Activated naive CD8-positive, alpha-beta T cell treated with anti-CD3 and anti-CD28 coated beads, Interleukin-2, amount 10 ng/mL, durations not matched to agents 7 days and 5 days (primary cell): Measurements from ENCODE around the gene ITCH. TPM values are rescaled to one million over a fixed set of nuclear protein-coding genes. Genes with fewer than 3 reads are reported as not detected.
"Not testable (repeated sequence)": the region's sequence is repeated elsewhere in the genome, so short reads cannot be mapped to it uniquely, and the experiment has no call there.

Source experiments
- ATAC-seq: fragments of 150-1000 bp; cut with Tn5 transposase; one replicate; pipeline ENCODE4 v1.10.0; 2021; ENCODE audit warnings: low read depth, moderate library complexity
- POLR2A ChIA-PET: fragments of 350-600 bp; sonication (Branson Sonifier 250); formaldehyde crosslinking; loops from one replicate; lab custom pipeline; 2021; ENCODE audit warnings: antibody characterized with exemption; lab: Charles Lee
- DNase-seq: peaks from one replicate; pipeline ENCODE4 v3.0.0; 2021
- H3K27ac Mint-ChIP-seq: one replicate; pipeline ENCODE4 v1.8.0; 2022; ENCODE audit warnings: mild to moderate bottlenecking, mixed read lengths
- H3K27me3 Mint-ChIP-seq: one replicate; pipeline ENCODE4 v1.8.0; 2022; ENCODE audit warnings: mild to moderate bottlenecking, moderate library complexity, mixed read lengths
- H3K36me3 Mint-ChIP-seq: one replicate; pipeline ENCODE4 v1.8.0; 2021; ENCODE audit warnings: mild to moderate bottlenecking, mixed read lengths
- H3K4me1 Mint-ChIP-seq: one replicate; pipeline ENCODE4 v1.8.0; 2021; ENCODE audit warnings: mixed read lengths
- H3K4me3 Mint-ChIP-seq: one replicate; pipeline ENCODE4 v1.8.0; 2022; ENCODE audit warnings: mild to moderate bottlenecking, moderate library complexity, mixed read lengths
- H3K9me3 Mint-ChIP-seq: one replicate; pipeline ENCODE4 v1.8.0; 2021; ENCODE audit warnings: mixed read lengths
- total RNA-seq, 2 experiments: library from RNA; stranded (reverse); gene quantifications; one replicate each; pipeline ENCODE4 v1.2.3, GENCODE V29; 2021

Gene ITCH
- total RNA-seq, 2 experiments from 2014 or later = 57.4 to 59.7 TPM

GRCh38 chr20:34333786-34334185 is 29.3 kb upstream of the ITCH start:
- ATAC-seq (no peak), DNase-seq (no peak)
- H3K9me3 Mint-ChIP-seq = no peaks in the 10 kb centered on the region
- POLR2A ChIA-PET = no interaction called here
- H3K36me3 Mint-ChIP-seq = no peaks in the 10 kb centered on the region
- no peak overlapping the region for H3K27ac Mint-ChIP-seq
- no peak overlapping the region for H3K4me3 Mint-ChIP-seq
- peaks cover 3% of the 10 kb centered on the region for H3K27me3 Mint-ChIP-seq
- peaks cover 4% of the 10 kb centered on the region for H3K4me1 Mint-ChIP-seq

GRCh38 chr20:34334654-34335407 is 28.2 kb upstream of the ITCH start:
- POLR2A ChIA-PET = interaction anchor here (0.6 kb wide), 1 partner anchor 412 kb away, joined by 3 read pairs; no protein-coding TSS in a partner anchor

GRCh38 chr20:34337544-34337943 is 25.5 kb upstream of the ITCH start:
- DNase-seq = no peak
- H3K27me3 Mint-ChIP-seq = no peaks in the 10 kb centered on the region
- no peak overlapping the region for H3K27ac Mint-ChIP-seq
- POLR2A ChIA-PET = interaction anchor here (0.7 kb wide), 1 partner anchor 26 kb away, joined by 3 read pairs; no protein-coding TSS in a partner anchor
- H3K36me3 Mint-ChIP-seq = no peaks in the 10 kb centered on the region
- no peak for ATAC-seq
- H3K4me3 Mint-ChIP-seq = no peak overlapping the region
- peaks cover 4% of the 10 kb centered on the region for H3K4me1 Mint-ChIP-seq
- H3K9me3 Mint-ChIP-seq = no peaks in the 10 kb centered on the region

More at GRCh38 chr20:34334654-34335407, 28.2 kb upstream of the ITCH start:
- Mint-ChIP-seq H3K9me3 (no peaks in the 10 kb centered on the region), H3K27ac (no peak overlapping the region), H3K36me3 (no peaks in the 10 kb centered on the region), H3K4me3 (no peak overlapping the region), H3K27me3 (peaks cover 3% of the 10 kb centered on the region), H3K4me1 (peaks cover 4% of the 10 kb centered on the region)
- no peak for DNase-seq
- ATAC-seq = no peak

- Mint-ChIP-seq H3K9me3 (no peaks in the 10 kb centered on the region), H3K36me3 (no peaks in the 10 kb centered on the region), H3K4me1 (peaks cover 4% of the 10 kb centered on the region), H3K4me3 (no peak overlapping the region), H3K27ac (no peak overlapping the region), H3K27me3 (no peaks in the 10 kb centered on the region)
- ATAC-seq (no peak), DNase-seq (no peak)
- POLR2A ChIA-PET = interaction anchor here (0.7 kb wide), 1 partner anchor 25 kb away, joined by 3 read pairs; no protein-coding TSS in a partner anchor
These were observed 24.9 kb upstream of the ITCH start for GRCh38 chr20:34337982-34338726.

GRCh38 chr20:34340726-34341125 is 22.3 kb upstream of the ITCH start:
- not testable (repeated sequence) for H3K27me3 Mint-ChIP-seq, H3K4me3 Mint-ChIP-seq, ATAC-seq, H3K36me3 Mint-ChIP-seq, H3K27ac Mint-ChIP-seq, H3K9me3 Mint-ChIP-seq, H3K4me1 Mint-ChIP-seq, DNase-seq
- POLR2A ChIA-PET = interaction anchor here (0.6 kb wide), 1 partner anchor 1064 kb away, joined by 5 read pairs; no protein-coding TSS in a partner anchor

- H3K27ac Mint-ChIP-seq, DNase-seq, H3K4me1 Mint-ChIP-seq, ATAC-seq, H3K36me3 Mint-ChIP-seq, H3K4me3 Mint-ChIP-seq, H3K27me3 Mint-ChIP-seq, H3K9me3 Mint-ChIP-seq: not testable (repeated sequence)
- POLR2A ChIA-PET = interaction anchor here (0.6 kb wide), 1 partner anchor 1064 kb away, joined by 5 read pairs; no protein-coding TSS in a partner anchor
These were observed 21.9 kb upstream of the ITCH start for GRCh38 chr20:34341199-34341598.

GRCh38 chr20:34343458-34344211 is 19.4 kb upstream of the ITCH start:
- no peak overlapping the region for H3K27ac Mint-ChIP-seq
- no peaks in the 10 kb centered on the region for H3K4me1 Mint-ChIP-seq
- no peak for ATAC-seq
- no peaks in the 10 kb centered on the region for H3K27me3 Mint-ChIP-seq
- POLR2A ChIA-PET = no interaction called here
- no peak for DNase-seq
- no peaks in the 10 kb centered on the region for H3K9me3 Mint-ChIP-seq
- no peaks in the 10 kb centered on the region for H3K36me3 Mint-ChIP-seq
- H3K4me3 Mint-ChIP-seq = no peak overlapping the region

- ATAC-seq = no peak
- no peak overlapping the region for H3K27ac Mint-ChIP-seq
- POLR2A ChIA-PET = no interaction called here
These were observed 18.8 kb upstream of the ITCH start for GRCh38 chr20:34344238-34344637.

GRCh38 chr20:34345402-34345736 is 17.7 kb upstream of the ITCH start:
- no peaks in the 10 kb centered on the region for H3K27me3 Mint-ChIP-seq
- H3K36me3 Mint-ChIP-seq = no peaks in the 10 kb centered on the region
- no peaks in the 10 kb centered on the region for H3K9me3 Mint-ChIP-seq
- H3K4me3 Mint-ChIP-seq = no peak overlapping the region
- H3K4me1 Mint-ChIP-seq = peaks cover 5% of the 10 kb centered on the region
- POLR2A ChIA-PET = no interaction called here
- no peak for DNase-seq
- ATAC-seq = no peak
- no peak overlapping the region for H3K27ac Mint-ChIP-seq

More at GRCh38 chr20:34344238-34344637, 18.8 kb upstream of the ITCH start:
- no peaks in the 10 kb centered on the region for H3K9me3 Mint-ChIP-seq
- H3K27me3 Mint-ChIP-seq = no peaks in the 10 kb centered on the region
- H3K4me3 Mint-ChIP-seq = no peak overlapping the region
- no peaks in the 10 kb centered on the region for H3K4me1 Mint-ChIP-seq
- H3K36me3 Mint-ChIP-seq = no peaks in the 10 kb centered on the region
- no peak for DNase-seq

- H3K9me3 Mint-ChIP-seq, POLR2A ChIA-PET, ATAC-seq, H3K27me3 Mint-ChIP-seq, H3K4me3 Mint-ChIP-seq, H3K36me3 Mint-ChIP-seq, H3K27ac Mint-ChIP-seq, DNase-seq, H3K4me1 Mint-ChIP-seq: not testable (repeated sequence)
These were observed 17.1 kb upstream of the ITCH start for GRCh38 chr20:34345839-34346532.

GRCh38 chr20:34346533-34346865 is 16.6 kb upstream of the ITCH start:
- DNase-seq, H3K27ac Mint-ChIP-seq, ATAC-seq, H3K27me3 Mint-ChIP-seq, POLR2A ChIA-PET, H3K36me3 Mint-ChIP-seq, H3K4me1 Mint-ChIP-seq, H3K9me3 Mint-ChIP-seq, H3K4me3 Mint-ChIP-seq: not testable (repeated sequence)

GRCh38 chr20:34347571-34347970 is 15.5 kb upstream of the ITCH start:
- ATAC-seq = no peak
- POLR2A ChIA-PET = interaction anchor here (0.6 kb wide), 1 partner anchor 15 kb away, joined by 3 read pairs; the partner anchor contains the start of gene ITCH
- Mint-ChIP-seq H3K4me1 (peaks cover 8% of the 10 kb centered on the region), H3K27ac (no peak overlapping the region), H3K9me3 (peaks cover 3% of the 10 kb centered on the region), H3K36me3 (no peaks in the 10 kb centered on the region), H3K27me3 (no peaks in the 10 kb centered on the region), H3K4me3 (no peak overlapping the region)
- DNase-seq = no peak

- Mint-ChIP-seq H3K9me3 (peaks cover 3% of the 10 kb centered on the region), H3K27ac (no peak overlapping the region), H3K36me3 (no peaks in the 10 kb centered on the region), H3K4me1 (peaks cover 8% of the 10 kb centered on the region), H3K4me3 (no peak overlapping the region), H3K27me3 (no peaks in the 10 kb centered on the region)
- ATAC-seq (no peak), DNase-seq (no peak)
- POLR2A ChIA-PET = interaction anchor here (1.1 kb wide), 1 partner anchor 13 kb away, joined by 5 read pairs; the partner anchor contains the start of gene ITCH
These were observed 13.0 kb upstream of the ITCH start for GRCh38 chr20:34350095-34350494.
